Sigmoid colon (tissue), 7 donors: ENCODE measurements around the gene GPATCH8. TPM values are rescaled to one million over a fixed set of nuclear protein-coding genes. Genes with fewer than 3 reads are reported as not detected.

Source experiments
- DNase-seq: peaks from one replicate; pipeline ENCODE4 v3.0.0-alpha.2; 2019
- H3K27ac ChIP-seq, 4 donors: fragments of 200-600 bp; sonication (generic); one replicate each; pipeline ENCODE4 v1.5.1; 2016 to 2019; ENCODE audit warnings: mild to moderate bottlenecking in 1 of 4
- H3K27me3 ChIP-seq, 3 donors: fragments of 200-600 bp; sonication (generic); one replicate each; pipeline ENCODE4 v1.5.1; 2019; ENCODE audit warnings: mild to moderate bottlenecking in 1 of 3
- H3K36me3 ChIP-seq, 4 donors: fragments of 200-600 bp; sonication (generic); one replicate each; pipeline ENCODE4 v1.5.1; 2016 to 2019
- H3K4me1 ChIP-seq, 4 donors: fragments of 200-600 bp; sonication (generic); one replicate each; pipeline ENCODE4 v1.5.1; 2017 to 2019
- H3K4me3 ChIP-seq, 4 donors: fragments of 200-600 bp; sonication (generic); one replicate each; pipeline ENCODE4 v1.5.1; 2017 to 2019; ENCODE audit warnings: mild to moderate bottlenecking in 2 of 4, moderate library complexity in 1 of 4
- H3K9me3 ChIP-seq, 4 donors: fragments of 200-600 bp in 3 of 4; sonication (generic) in 3 of 4; one replicate each; pipeline versions ENCODE4 v1.5.1 to v1.6.1; 2013 to 2019
- EP300 ChIP-seq, 4 donors: sonication (generic); formaldehyde crosslinking; IDR thresholded peaks; one replicate each; pipeline ENCODE4 v1.6.1; 2017; ENCODE audit warnings: antibody characterized with exemption in 4 of 4
- POLR2A ChIP-seq, 2 donors: fragments of 450-650 bp; IDR thresholded peaks; one replicate each; pipeline ENCODE4 v1.6.1; 2016; ENCODE audit warnings: antibody characterized with exemption in 2 of 2, mild to moderate bottlenecking in 2 of 2, moderate library complexity in 2 of 2
- POLR2AphosphoS5 ChIP-seq, 4 donors: sonication (generic); formaldehyde crosslinking; IDR thresholded peaks; one replicate each; pipeline ENCODE4 v1.6.1; 2017; ENCODE audit warnings: antibody characterized with exemption in 4 of 4
- WGBS, 2 donors: extraction: QIAGEN DNeasy Blood & Tissue Kit; methylation state at CpG; one replicate each; pipeline ENCODE4 v1.1.7; 2013; 5-methylcytosine and 5-hydroxymethylcytosine counted together
- intact Hi-C: fragments of 100-400 bp; cut with DNase I; formaldehyde crosslinking; loops from one replicate; pipeline ENCODE4 v1.15.1; 2023
- polyA plus RNA-seq, 3 donors: library from polyadenylated mRNA; stranded (reverse); fragments of 200-250 nt; gene quantifications; one replicate each; pipeline ENCODE4 v1.2.3, GENCODE V29; 2013
- total RNA-seq, 4 donors: library from RNA; depleted of rRNA; stranded (reverse); fragments of >200 nt; gene quantifications; one replicate each; pipeline ENCODE4 v1.1.0, GENCODE V29; 2016
- TF ChIP-seq, protein P1 (sequence below), 4 experiments: fragments of 450-650 bp in 3 of 4; fragments of 200-600 bp in 1 of 4; IDR thresholded peaks; one replicate each; pipeline ENCODE4 v1.5.1; 2016 to 2019; ENCODE audit warnings: antibody characterized with exemption in 4 of 4, mild to moderate bottlenecking in 3 of 4, moderate library complexity in 2 of 4
- donor health status: healthy with polysubstance abuse.
- donor health status: Bipolar disorder and iron deficiency.
- donor health status: healthy.

Gene GPATCH8
- total and polyA plus RNA-seq, 7 donors = 4.8 to 43.2 (median 27.5) TPM

DNA sequence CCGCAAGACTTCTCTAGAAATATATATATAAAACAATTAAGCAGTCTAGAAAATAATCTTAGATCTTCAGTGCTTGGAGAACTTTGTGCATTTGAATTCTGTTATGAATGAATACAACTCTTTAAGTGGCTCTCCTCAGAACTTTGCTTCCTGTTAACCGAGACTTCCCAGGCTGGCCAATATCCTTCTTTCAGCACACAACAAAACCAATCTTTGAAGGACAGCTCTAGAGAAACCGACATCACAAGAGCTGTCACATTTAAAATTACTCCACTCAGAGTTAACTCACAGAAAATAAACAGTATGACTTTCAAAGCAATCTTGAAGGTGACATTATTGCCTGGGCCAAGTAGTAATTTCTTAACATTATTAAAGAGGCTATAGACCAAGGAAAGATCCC is 64.0 kb downstream of the GPATCH8 start:
- no peak overlapping the region for H3K27ac ChIP-seq
- H3K36me3 ChIP-seq = peaks cover 0 to 16% (median 11%) of the 10 kb centered on the region in 4 donors
- no peaks in the 10 kb centered on the region for H3K27me3 ChIP-seq
- peaks cover 0 to 12% (median 8%) of the 10 kb centered on the region in 4 donors for H3K4me1 ChIP-seq
- H3K9me3 ChIP-seq = no peaks in the 10 kb centered on the region
- intact Hi-C loops = no loop called here
- TF ChIP-seq POLR2AphosphoS5 (IDR thresholded peaks at IDR 0.05) = no peak
- TF ChIP-seq POLR2A (IDR thresholded peaks at IDR 0.05) = no peak
- TF ChIP-seq, protein P1, sequence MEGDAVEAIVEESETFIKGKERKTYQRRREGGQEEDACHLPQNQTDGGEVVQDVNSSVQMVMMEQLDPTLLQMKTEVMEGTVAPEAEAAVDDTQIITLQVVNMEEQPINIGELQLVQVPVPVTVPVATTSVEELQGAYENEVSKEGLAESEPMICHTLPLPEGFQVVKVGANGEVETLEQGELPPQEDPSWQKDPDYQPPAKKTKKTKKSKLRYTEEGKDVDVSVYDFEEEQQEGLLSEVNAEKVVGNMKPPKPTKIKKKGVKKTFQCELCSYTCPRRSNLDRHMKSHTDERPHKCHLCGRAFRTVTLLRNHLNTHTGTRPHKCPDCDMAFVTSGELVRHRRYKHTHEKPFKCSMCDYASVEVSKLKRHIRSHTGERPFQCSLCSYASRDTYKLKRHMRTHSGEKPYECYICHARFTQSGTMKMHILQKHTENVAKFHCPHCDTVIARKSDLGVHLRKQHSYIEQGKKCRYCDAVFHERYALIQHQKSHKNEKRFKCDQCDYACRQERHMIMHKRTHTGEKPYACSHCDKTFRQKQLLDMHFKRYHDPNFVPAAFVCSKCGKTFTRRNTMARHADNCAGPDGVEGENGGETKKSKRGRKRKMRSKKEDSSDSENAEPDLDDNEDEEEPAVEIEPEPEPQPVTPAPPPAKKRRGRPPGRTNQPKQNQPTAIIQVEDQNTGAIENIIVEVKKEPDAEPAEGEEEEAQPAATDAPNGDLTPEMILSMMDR (IDR thresholded peaks at IDR 0.05) = no peak
- no peak for TF ChIP-seq EP300 (IDR thresholded peaks at IDR 0.05)
- no peak for DNase-seq
- WGBS, 2 donors = 74 to 85% methylated on average over 3 of the region's 3 CpGs
- H3K4me3 ChIP-seq = no peak overlapping the region

DNA sequence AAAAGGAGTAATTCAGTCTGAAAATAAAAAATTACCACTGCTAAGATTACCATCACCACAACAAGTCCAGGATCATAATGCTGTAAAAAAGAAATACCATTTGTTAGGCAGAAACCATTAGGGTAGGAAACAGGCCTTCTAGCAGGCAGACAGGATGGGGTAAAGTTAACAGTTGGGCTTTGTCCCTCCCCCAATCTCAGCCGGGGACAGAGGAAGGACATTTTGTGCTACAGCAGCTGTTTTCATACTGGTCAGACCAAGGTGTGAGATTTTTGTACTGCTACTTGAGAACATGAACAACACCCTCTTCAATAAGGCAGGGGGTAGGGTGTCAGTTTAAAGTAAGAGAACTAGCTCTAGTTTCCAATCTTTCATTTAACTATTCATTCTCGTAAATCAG is 64.6 kb downstream of the GPATCH8 start:
- intact Hi-C loops = no loop called here
- Histone ChIP-seq H3K27ac (no peak overlapping the region), H3K27me3 (no peaks in the 10 kb centered on the region), H3K4me1 (peaks cover 0 to 16% (median 12%) of the 10 kb centered on the region in 4 donors), H3K9me3 (no peaks in the 10 kb centered on the region), H3K36me3 (peaks cover 0 to 21% (median 13%) of the 10 kb centered on the region in 4 donors), H3K4me3 (no peak overlapping the region)
- DNase-seq = no peak
- WGBS, 2 donors = 58 to 60% methylated on average over 2 of the region's 2 CpGs
- TF ChIP-seq, protein P1 (IDR thresholded peaks at IDR 0.05) = no peak
- TF ChIP-seq POLR2AphosphoS5 (IDR thresholded peaks at IDR 0.05) = no peak
- no peak for TF ChIP-seq POLR2A (IDR thresholded peaks at IDR 0.05)
- no peak for TF ChIP-seq EP300 (IDR thresholded peaks at IDR 0.05)

DNA sequence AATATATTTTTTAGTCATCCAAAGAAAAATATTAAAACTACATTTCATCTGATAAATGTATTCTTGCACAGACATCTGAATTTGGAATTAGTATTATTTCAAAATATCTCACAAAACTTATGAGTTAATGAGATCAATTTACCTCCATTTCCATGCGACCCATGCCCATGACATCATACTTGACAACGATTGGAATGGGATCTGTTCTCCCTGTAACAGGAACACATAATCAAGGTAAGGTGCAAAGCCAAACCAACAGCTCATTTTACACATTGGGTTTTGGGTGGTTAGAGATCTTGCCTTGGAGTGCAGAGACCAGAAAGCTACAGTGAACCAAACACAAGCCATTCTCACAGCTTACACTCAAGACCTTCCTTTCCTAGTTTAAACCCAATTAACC is 66.9 kb downstream of the GPATCH8 start:
- no peaks in the 10 kb centered on the region for H3K9me3 ChIP-seq
- DNase-seq = no peak
- H3K4me3 ChIP-seq = no peak overlapping the region
- H3K27me3 ChIP-seq = no peaks in the 10 kb centered on the region
- intact Hi-C loops = no loop called here
- no peak for TF ChIP-seq POLR2A (IDR thresholded peaks at IDR 0.05)
- TF ChIP-seq, protein P1 (IDR thresholded peaks at IDR 0.05) = no peak
- no peak for TF ChIP-seq EP300 (IDR thresholded peaks at IDR 0.05)
- TF ChIP-seq POLR2AphosphoS5 (IDR thresholded peaks at IDR 0.05) = no peak
- no peak overlapping the region for H3K27ac ChIP-seq
- peaks cover 0 to 38% (median 29%) of the 10 kb centered on the region in 4 donors for H3K4me1 ChIP-seq
- H3K36me3 ChIP-seq = peaks cover 0 to 36% (median 13%) of the 10 kb centered on the region in 4 donors
- 91 to 95% methylated on average over 2 of the region's 2 CpGs for WGBS, 2 donors

DNA sequence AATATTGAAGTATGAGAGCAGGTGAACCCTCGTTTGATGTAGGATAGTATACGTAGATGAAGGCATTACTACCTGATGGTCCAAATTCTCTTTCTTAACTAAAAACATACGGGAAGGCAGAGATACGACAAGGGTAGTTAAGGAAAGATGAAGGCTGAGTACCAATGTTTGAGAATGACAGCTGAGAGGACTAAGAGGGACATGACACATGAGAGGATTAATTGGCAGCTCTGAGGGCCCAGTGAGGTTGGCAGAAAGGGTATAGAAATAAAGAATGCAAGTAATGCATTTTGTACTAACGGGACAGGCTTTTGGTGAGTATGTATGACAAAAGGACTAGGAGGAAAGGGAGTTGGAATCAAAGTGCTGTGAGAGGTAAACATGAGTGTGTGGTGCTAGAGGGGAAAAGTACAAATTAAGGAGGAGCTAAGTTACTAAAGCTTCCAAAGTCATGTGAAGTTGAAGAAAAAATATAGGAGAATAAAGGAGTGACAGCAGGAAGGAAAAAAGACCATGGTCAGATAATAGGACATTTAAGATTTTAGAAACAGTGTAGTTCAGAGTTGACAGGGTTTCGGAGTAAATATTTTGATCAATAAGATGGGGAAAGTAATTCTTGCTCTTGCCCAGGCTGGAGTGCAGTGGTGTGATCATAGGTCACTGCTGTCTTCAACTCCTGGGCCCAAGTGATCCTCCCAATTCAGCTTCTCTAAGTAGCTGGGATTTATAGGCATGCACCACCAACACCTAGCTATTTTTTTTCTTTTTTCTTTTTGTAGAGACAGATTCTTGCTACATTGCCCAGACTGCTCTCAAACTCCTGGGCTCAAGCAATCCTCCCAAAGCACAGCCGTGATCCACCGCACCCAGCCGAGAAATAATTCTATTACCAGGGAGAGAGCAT is 70.7 kb downstream of the GPATCH8 start:
- Histone ChIP-seq H3K4me3 (no peak overlapping the region), H3K9me3 (no peaks in the 10 kb centered on the region), H3K27ac (peak overlapping the region in 3 of 4 donors; percentile 17 to 53 (median 50)), H3K36me3 (peaks cover 0 to 63% (median 17%) of the 10 kb centered on the region in 4 donors), H3K4me1 (peaks cover 0 to 26% (median 22%) of the 10 kb centered on the region in 4 donors), H3K27me3 (no peaks in the 10 kb centered on the region)
- TF ChIP-seq POLR2AphosphoS5 (IDR thresholded peaks at IDR 0.05) (no peak), EP300 (IDR thresholded peaks at IDR 0.05) (no peak), POLR2A (IDR thresholded peaks at IDR 0.05) (no peak)
- TF ChIP-seq, protein P1 (IDR thresholded peaks at IDR 0.05) = no peak
- 87 to 95% methylated on average over 9 of the region's 9 CpGs for WGBS, 2 donors
- DNase-seq = no peak
- intact Hi-C loops = no loop called here
